OCI-LY7 (cell line): Measurements from ENCODE around the gene CHD2. TPM values are rescaled to one million over a fixed set of nuclear protein-coding genes. Genes with fewer than 3 reads are reported as not detected.

Experiments used
- BruUV-seq: library from RNA; stranded (reverse); fragments of 400-500 nt; replicated peaks from 2 replicates; lab custom pipeline; 2021; lab: Mats Ljungman, UMichigan
- CTCF ChIA-PET: fragments of 300-600 bp; sonication (Branson Sonifier 250); formaldehyde crosslinking; loops from one replicate; lab custom pipeline; 2022; ENCODE audit warnings: antibody characterized with exemption; ENCODE audit not compliant: unreplicated experiment; lab: Charles Lee
- POLR2A ChIA-PET: fragments of 300-600 bp; sonication (Branson Sonifier 250); formaldehyde crosslinking; loops from one replicate; lab custom pipeline; 2022; ENCODE audit warnings: antibody characterized with exemption; lab: Charles Lee
- DNase-seq: peaks from one replicate; pipeline ENCODE4 v3.0.0-alpha.2; 2015; ENCODE audit warnings: low spot score
- H2AFZ ChIP-seq: fragments of 200-600 bp; sonication (generic), shearing (Covaris generic); 2 replicates; pipeline ENCODE4 v1.6.1; 2014; ENCODE audit warnings: mild to moderate bottlenecking, antibody characterized with exemption, low read length, moderate library complexity
- H3K27ac ChIP-seq: fragments of 200-600 bp; sonication (generic); 2 replicates; pipeline ENCODE4 v1.5.1; 2014; ENCODE audit warnings: mixed run types, low read depth, mild to moderate bottlenecking, moderate library complexity, low read length, inconsistent platforms; ENCODE audit not compliant: poor library complexity, severe bottlenecking
- H3K36me3 ChIP-seq: fragments of 200-600 bp; sonication (generic); 2 replicates; pipeline ENCODE4 v1.6.1; 2014; ENCODE audit warnings: mild to moderate bottlenecking, antibody characterized with exemption, low read length, moderate library complexity, mixed read lengths; ENCODE audit not compliant: insufficient read depth
- H3K4me1 ChIP-seq: fragments of 200-600 bp; sonication (generic); 2 replicates; pipeline ENCODE4 v1.5.1; 2014; ENCODE audit warnings: mild to moderate bottlenecking, low read length; ENCODE audit not compliant: insufficient read depth, poor library complexity, severe bottlenecking
- H3K4me2 ChIP-seq: fragments of 200-600 bp; sonication (generic); 2 replicates; pipeline ENCODE4 v1.6.1; 2014; ENCODE audit warnings: mild to moderate bottlenecking, low read length
- H3K4me3 ChIP-seq: fragments of 200-600 bp; sonication (generic); 2 replicates; pipeline ENCODE4 v1.5.1; 2014; ENCODE audit warnings: mild to moderate bottlenecking, low read depth, low read length; ENCODE audit not compliant: poor library complexity, severe bottlenecking
- H3K79me2 ChIP-seq: fragments of 200-600 bp; sonication (generic); 2 replicates; pipeline ENCODE4 v1.6.1; 2016; ENCODE audit warnings: low read depth, mild to moderate bottlenecking, low read length, moderate library complexity, mixed read lengths; ENCODE audit not compliant: insufficient read depth
- H3K9me2 ChIP-seq: fragments of 200-600 bp; sonication (generic); 2 replicates; pipeline ENCODE4 v1.6.1; 2016; ENCODE audit warnings: mild to moderate bottlenecking, low read length, mixed read lengths; ENCODE audit not compliant: insufficient read depth
- H3K9me3 ChIP-seq: fragments of 200-600 bp; sonication (generic); 2 replicates; pipeline ENCODE4 v1.6.1; 2014; ENCODE audit warnings: mild to moderate bottlenecking, mixed run types, low read length, mixed read lengths
- H4K20me1 ChIP-seq: fragments of 200-600 bp; sonication (generic); 2 replicates; pipeline ENCODE4 v1.6.1; 2014; ENCODE audit warnings: mild to moderate bottlenecking, antibody characterized with exemption, low read length, moderate library complexity, mixed read lengths; ENCODE audit not compliant: insufficient read depth
- EZH2phosphoT487 ChIP-seq: fragments of 200-600 bp; sonication (generic); IDR thresholded peaks from 2 replicates; pipeline ENCODE4 v1.6.1; 2018; ENCODE audit warnings: low read depth, borderline replicate concordance, mild to moderate bottlenecking, mixed run types, antibody characterized with exemption, low read length, moderate library complexity, mixed read lengths
- intact Hi-C: fragments of 100-400 bp; cut with micrococcal nuclease; formaldehyde crosslinking; loops from one replicate; pipeline ENCODE4 v1.10.0; 2022; ENCODE audit not compliant: unreplicated experiment
- total RNA-seq, 2 experiments: library from RNA; depleted of rRNA in 1 of 2; stranded (reverse); fragments of >200 nt in 1 of 2; shearing (Covaris generic) in 1 of 2; gene quantifications; 2 replicates each; pipeline ENCODE4 v1.2.3, GENCODE V29; 2014 to 2022
- TF ChIP-seq, protein P1 (sequence below): fragments of 200-600 bp; sonication (generic); conservative IDR thresholded peaks from 2 replicates; pipeline ENCODE4 v1.5.1; 2014; ENCODE audit warnings: mild to moderate bottlenecking, antibody characterized with exemption, low read length, moderate library complexity, mixed read lengths

The CHD2 gene
- total RNA-seq, 2 experiments from 2014 or later, result 133 to 213 TPM

GRCh38 chr15:93007994-93008393 lies 107.9 kb downstream of the CHD2 start:
- Histone ChIP-seq H2AFZ (no peak overlapping the region), H3K9me3 (no peaks in the 10 kb centered on the region), H3K4me2 (no peak overlapping the region), H3K9me2 (no peaks in the 10 kb centered on the region), H3K79me2 (no peaks in the 10 kb centered on the region), H3K4me1 (no peaks in the 10 kb centered on the region), H3K27ac (no peak overlapping the region), H4K20me1 (0 out of 2 replicates have a peak, but pooled peaks cover 5% of the 10 kb centered on the region), H3K4me3 (no peak overlapping the region), H3K36me3 (peaks cover 100% of the 10 kb centered on the region)
- DNase-seq, result no peak
- TF ChIP-seq EZH2phosphoT487, result no peak
- TF ChIP-seq, protein P1, sequence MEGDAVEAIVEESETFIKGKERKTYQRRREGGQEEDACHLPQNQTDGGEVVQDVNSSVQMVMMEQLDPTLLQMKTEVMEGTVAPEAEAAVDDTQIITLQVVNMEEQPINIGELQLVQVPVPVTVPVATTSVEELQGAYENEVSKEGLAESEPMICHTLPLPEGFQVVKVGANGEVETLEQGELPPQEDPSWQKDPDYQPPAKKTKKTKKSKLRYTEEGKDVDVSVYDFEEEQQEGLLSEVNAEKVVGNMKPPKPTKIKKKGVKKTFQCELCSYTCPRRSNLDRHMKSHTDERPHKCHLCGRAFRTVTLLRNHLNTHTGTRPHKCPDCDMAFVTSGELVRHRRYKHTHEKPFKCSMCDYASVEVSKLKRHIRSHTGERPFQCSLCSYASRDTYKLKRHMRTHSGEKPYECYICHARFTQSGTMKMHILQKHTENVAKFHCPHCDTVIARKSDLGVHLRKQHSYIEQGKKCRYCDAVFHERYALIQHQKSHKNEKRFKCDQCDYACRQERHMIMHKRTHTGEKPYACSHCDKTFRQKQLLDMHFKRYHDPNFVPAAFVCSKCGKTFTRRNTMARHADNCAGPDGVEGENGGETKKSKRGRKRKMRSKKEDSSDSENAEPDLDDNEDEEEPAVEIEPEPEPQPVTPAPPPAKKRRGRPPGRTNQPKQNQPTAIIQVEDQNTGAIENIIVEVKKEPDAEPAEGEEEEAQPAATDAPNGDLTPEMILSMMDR, result no peak
- CTCF ChIA-PET, result no interaction called here
- intact Hi-C loops, result no loop called here
- POLR2A ChIA-PET, result no interaction called here
- no TSS peak for BruUV-seq

DNA sequence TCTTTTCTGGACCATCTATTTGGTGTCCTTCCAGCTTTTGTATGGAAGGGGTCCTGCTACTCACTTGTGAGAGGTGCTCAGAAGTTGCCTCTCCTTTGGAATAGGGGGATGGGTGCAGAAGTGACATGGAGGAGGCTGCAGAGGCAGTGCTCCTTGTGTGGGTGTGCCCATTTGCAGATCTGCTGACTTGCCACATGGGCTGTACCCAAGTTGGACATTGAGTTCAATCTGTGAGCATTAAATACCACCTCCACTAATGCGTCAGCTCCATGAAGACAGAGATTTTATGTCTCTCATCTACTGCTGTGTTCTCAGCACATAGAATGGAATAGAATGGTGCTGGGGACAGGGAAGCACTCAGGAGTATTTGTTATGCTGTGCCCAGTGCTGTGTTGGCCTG lies 112.7 kb downstream of the CHD2 start:
- no peak overlapping the region for H3K4me3 ChIP-seq
- H4K20me1 ChIP-seq, result no peaks in the 10 kb centered on the region
- H3K27ac ChIP-seq, result no peak overlapping the region
- H3K79me2 ChIP-seq, result no peaks in the 10 kb centered on the region
- BruUV-seq, result no TSS peak
- H3K9me3 ChIP-seq, result no peaks in the 10 kb centered on the region
- H2AFZ ChIP-seq, result no peak overlapping the region
- H3K9me2 ChIP-seq, result no peaks in the 10 kb centered on the region
- no peak for TF ChIP-seq EZH2phosphoT487
- TF ChIP-seq, protein P1, result no peak
- H3K4me2 ChIP-seq, result no peak overlapping the region
- peaks cover 99% of the 10 kb centered on the region for H3K36me3 ChIP-seq
- CTCF ChIA-PET, result no interaction called here
- no peaks in the 10 kb centered on the region for H3K4me1 ChIP-seq
- intact Hi-C loops, result no loop called here
- POLR2A ChIA-PET, result no interaction called here
- no peak for DNase-seq

GRCh38 chr15:93017526-93017925 lies 117.4 kb downstream of the CHD2 start:
- H4K20me1 ChIP-seq, result no peaks in the 10 kb centered on the region
- no peak overlapping the region for H3K4me2 ChIP-seq
- no peaks in the 10 kb centered on the region for H3K9me2 ChIP-seq
- H3K9me3 ChIP-seq, result no peaks in the 10 kb centered on the region
- POLR2A ChIA-PET, result interaction anchor here (0.7 to 1.5 kb wide), 5 partner anchors 10 to 74 kb away, joined by 3 to 7 read pairs (median 4); no protein-coding TSS in a partner anchor
- no peak for DNase-seq
- H3K36me3 ChIP-seq, result peaks cover 99% of the 10 kb centered on the region
- CTCF ChIA-PET, result no interaction called here
- no peak overlapping the region for H2AFZ ChIP-seq
- BruUV-seq, result no TSS peak
- TF ChIP-seq EZH2phosphoT487, result no peak
- TF ChIP-seq, protein P1, result no peak
- no peak overlapping the region for H3K27ac ChIP-seq
- no peaks in the 10 kb centered on the region for H3K79me2 ChIP-seq
- intact Hi-C loops, result no loop called here
- no peaks in the 10 kb centered on the region for H3K4me1 ChIP-seq
- H3K4me3 ChIP-seq, result no peak overlapping the region
